Mesothelial cell of epicardium (in vitro differentiated cells): ENCODE measurements around the gene B3GALT5. TPM values are rescaled to one million over a fixed set of nuclear protein-coding genes. Genes with fewer than 3 reads are reported as not detected.

Experiments
- DNase-seq, 2 experiments: peaks; one replicate each; pipeline ENCODE4 v3.0.0; 2021; ENCODE audit warnings: low spot score in 2 of 2; ENCODE audit not compliant: unreplicated experiment in 2 of 2
- H3K27ac Mint-ChIP-seq: 2 replicates; pipeline ENCODE4 v1.8.0; 2021; ENCODE audit warnings: mixed read lengths
- H3K27me3 Mint-ChIP-seq: 2 replicates; pipeline ENCODE4 v1.8.0; 2021; ENCODE audit warnings: low read depth, mixed read lengths
- H3K36me3 Mint-ChIP-seq: 2 replicates; pipeline ENCODE4 v1.8.0; 2021; ENCODE audit warnings: mixed read lengths
- H3K4me1 Mint-ChIP-seq: 2 replicates; pipeline ENCODE4 v1.8.0; 2021; ENCODE audit warnings: mixed read lengths
- H3K4me3 Mint-ChIP-seq: 2 replicates; pipeline ENCODE4 v1.8.0; 2021; ENCODE audit warnings: mild to moderate bottlenecking, moderate library complexity, mixed read lengths
- H3K9me3 Mint-ChIP-seq: 2 replicates; pipeline ENCODE4 v1.8.0; 2021; ENCODE audit warnings: mixed read lengths
- CTCF ChIP-seq: fragments of 200-600 bp; sonication (generic); IDR thresholded peaks from one replicate; pipeline ENCODE4 v1.5.0; 2021; ENCODE audit warnings: antibody characterized with exemption; ENCODE audit not compliant: unreplicated experiment
- total RNA-seq: library from RNA; stranded (reverse); gene quantifications from 3 replicates; pipeline ENCODE4 v1.2.1, GENCODE V29; 2021

The B3GALT5 gene
- total RNA-seq, 1 donor from 2014 or later: 6.8 TPM

- no peak overlapping the region for H3K27ac Mint-ChIP-seq
- no peak for DNase-seq
- no peak for TF ChIP-seq CTCF
- H3K27me3 Mint-ChIP-seq: no peaks in the 10 kb centered on the region
- peaks cover 11% of the 10 kb centered on the region for H3K4me1 Mint-ChIP-seq
- H3K4me3 Mint-ChIP-seq: no peak overlapping the region
- H3K36me3 Mint-ChIP-seq: peaks cover 25% of the 10 kb centered on the region
- H3K9me3 Mint-ChIP-seq: no peaks in the 10 kb centered on the region
Measured at GRCh38 chr21:39647476-39647875, 34.7 kb downstream of the B3GALT5 start.

- Mint-ChIP-seq H3K4me3 (no peak overlapping the region), H3K4me1 (peaks cover 6% of the 10 kb centered on the region), H3K27me3 (no peaks in the 10 kb centered on the region), H3K36me3 (peaks cover 35% of the 10 kb centered on the region), H3K27ac (no peak overlapping the region), H3K9me3 (peaks cover 8% of the 10 kb centered on the region)
- DNase-seq: no peak
- no peak for TF ChIP-seq CTCF
Measured at GRCh38 chr21:39648879-39649278, 36.1 kb downstream of the B3GALT5 start.

- Mint-ChIP-seq H3K27me3 (no peaks in the 10 kb centered on the region), H3K4me1 (no peaks in the 10 kb centered on the region), H3K9me3 (peaks cover 13% of the 10 kb centered on the region), H3K36me3 (peaks cover 42% of the 10 kb centered on the region), H3K4me3 (no peak overlapping the region), H3K27ac (no peak overlapping the region)
- TF ChIP-seq CTCF: no peak
- no peak for DNase-seq
Measured at GRCh38 chr21:39649526-39649925, 36.8 kb downstream of the B3GALT5 start.

- peaks cover 14% of the 10 kb centered on the region for H3K9me3 Mint-ChIP-seq
- no peaks in the 10 kb centered on the region for H3K4me1 Mint-ChIP-seq
- TF ChIP-seq CTCF: no peak
- no peak for DNase-seq
- H3K36me3 Mint-ChIP-seq: peaks cover 47% of the 10 kb centered on the region
- H3K27me3 Mint-ChIP-seq: no peaks in the 10 kb centered on the region
- no peak overlapping the region for H3K4me3 Mint-ChIP-seq
- H3K27ac Mint-ChIP-seq: no peak overlapping the region
Measured at GRCh38 chr21:39650306-39650705, 37.6 kb downstream of the B3GALT5 start.

- DNase-seq: no peak
- peaks cover 14% of the 10 kb centered on the region for H3K9me3 Mint-ChIP-seq
- H3K4me3 Mint-ChIP-seq: no peak overlapping the region
- no peak for TF ChIP-seq CTCF
- H3K27me3 Mint-ChIP-seq: no peaks in the 10 kb centered on the region
- H3K4me1 Mint-ChIP-seq: no peaks in the 10 kb centered on the region
- H3K27ac Mint-ChIP-seq: no peak overlapping the region
- peaks cover 47% of the 10 kb centered on the region for H3K36me3 Mint-ChIP-seq
Measured at GRCh38 chr21:39650801-39651200, 38.1 kb downstream of the B3GALT5 start.

- no peak for DNase-seq
- TF ChIP-seq CTCF: no peak
- H3K4me1 Mint-ChIP-seq: no peaks in the 10 kb centered on the region
- peaks cover 47% of the 10 kb centered on the region for H3K36me3 Mint-ChIP-seq
- no peak overlapping the region for H3K27ac Mint-ChIP-seq
- peaks cover 14% of the 10 kb centered on the region for H3K9me3 Mint-ChIP-seq
- H3K27me3 Mint-ChIP-seq: no peaks in the 10 kb centered on the region
- no peak overlapping the region for H3K4me3 Mint-ChIP-seq
Measured at GRCh38 chr21:39651206-39651605, 38.5 kb downstream of the B3GALT5 start.
